ENCODE results near the gene C2orf49.
A peak's percentile ranks its signal among the peaks of the same experiment; 100 is the strongest.

The C2orf49 gene

DNA sequence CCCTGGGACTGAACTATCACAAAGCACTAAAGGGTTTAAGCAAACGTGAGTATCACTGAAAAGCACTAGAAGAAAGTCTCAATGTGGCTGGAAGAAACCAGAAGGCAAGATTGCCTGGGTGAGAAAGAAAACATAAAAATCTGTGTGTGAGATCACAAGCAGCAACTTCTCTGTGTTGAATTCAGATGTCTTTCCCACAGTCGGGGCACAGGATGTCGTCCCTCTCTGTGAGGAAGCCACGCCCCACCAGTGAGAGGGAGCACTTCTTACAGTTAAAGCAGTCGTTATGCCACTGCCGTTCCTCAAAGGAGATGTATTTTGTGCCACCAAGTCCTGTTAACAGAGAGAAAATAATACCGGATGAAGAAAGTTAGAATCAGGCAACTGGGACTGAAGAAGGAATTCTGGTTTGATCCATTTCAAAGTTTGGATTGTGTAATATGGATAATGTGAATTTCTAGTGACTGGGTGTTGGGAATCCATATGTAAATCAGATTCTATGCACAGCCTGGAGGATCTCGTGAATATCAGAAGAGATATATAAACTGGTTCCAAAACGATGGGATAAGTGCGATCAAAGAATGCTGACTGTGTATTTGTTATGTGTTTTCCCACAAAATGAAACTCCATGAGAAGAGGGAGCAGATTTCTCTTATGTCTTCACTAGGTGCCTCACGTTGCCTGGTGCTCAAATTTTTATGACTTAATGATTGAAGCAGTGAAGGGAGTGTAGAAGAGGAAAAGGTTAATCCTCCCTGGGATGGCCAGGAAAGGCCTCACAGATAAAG lies 24.0 kb downstream of the C2orf49 start:
- DNase-seq (ENCODE audit: low read depth in 2 of 2) = no peak

DNA sequence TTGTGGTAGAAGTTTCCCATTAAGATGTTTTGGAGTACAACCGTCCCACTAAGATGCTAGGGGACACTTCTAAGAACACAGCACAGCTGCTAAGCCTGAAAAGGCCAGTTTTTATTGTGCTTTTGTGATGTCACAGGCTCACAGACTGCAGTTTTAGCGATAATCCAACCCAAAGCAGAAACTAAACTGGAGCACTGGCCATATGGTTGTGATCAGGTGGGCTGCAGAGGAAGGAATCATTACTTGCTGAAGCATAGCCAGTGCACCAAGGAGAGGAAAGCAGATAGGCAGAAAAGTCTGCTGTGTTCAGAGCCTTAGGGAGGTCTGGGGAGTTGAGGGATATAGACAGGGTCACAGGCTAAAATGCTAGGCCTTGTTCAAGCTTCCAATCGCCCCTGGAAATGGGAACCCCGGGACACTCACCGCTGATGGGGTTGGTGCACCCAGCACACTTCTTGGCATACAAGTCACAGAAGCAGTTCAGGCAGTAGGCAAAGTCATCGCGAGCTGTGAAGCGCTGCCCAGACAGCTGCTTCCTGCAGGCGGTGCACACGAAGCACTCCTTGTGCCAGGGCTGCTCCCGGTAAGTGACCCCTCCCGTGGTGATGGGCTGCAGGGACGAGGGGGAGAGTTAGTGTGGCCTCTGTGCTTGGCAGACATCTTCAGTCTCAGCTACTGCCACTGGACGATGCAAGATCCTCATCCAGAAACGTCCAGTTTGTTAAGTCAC lies 25.7 kb downstream of the C2orf49 start:
- no peak for DNase-seq (ENCODE audit: low read depth in 2 of 2)

DNA sequence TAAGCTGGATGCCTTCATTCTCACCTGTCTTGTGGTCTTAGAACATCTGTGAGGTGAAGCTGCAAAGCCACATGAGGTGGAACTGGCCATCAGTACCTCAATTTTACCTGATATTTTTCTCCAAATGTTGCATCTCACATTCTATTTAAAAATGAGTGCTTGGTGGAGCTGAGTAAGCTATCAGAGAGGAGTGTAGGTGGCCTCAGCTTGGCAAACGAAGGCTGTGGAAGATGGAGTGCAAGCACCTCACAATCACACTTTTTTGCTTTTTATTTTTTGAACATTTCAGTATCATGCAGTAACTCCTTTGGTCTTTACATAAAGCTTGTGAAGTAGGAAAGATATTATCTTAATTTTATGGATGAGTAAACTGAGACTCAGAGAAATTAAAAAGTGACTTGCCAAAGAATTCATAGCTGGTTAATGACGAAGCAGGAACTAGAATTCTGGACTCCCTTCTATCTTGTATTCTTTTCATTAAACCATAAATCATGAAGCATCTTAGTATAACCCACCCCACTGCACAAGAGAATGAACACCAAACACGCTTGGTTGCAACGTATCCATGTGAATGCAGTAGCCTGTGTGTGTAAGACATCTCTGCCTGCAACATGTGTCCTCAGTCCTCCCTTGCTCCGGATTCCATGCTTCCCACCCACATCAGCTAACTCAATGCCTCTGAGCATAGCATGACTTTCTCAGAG lies 27.2 kb downstream of the C2orf49 start:
- no peak for DNase-seq (ENCODE audit: low read depth in 2 of 2)

DNA sequence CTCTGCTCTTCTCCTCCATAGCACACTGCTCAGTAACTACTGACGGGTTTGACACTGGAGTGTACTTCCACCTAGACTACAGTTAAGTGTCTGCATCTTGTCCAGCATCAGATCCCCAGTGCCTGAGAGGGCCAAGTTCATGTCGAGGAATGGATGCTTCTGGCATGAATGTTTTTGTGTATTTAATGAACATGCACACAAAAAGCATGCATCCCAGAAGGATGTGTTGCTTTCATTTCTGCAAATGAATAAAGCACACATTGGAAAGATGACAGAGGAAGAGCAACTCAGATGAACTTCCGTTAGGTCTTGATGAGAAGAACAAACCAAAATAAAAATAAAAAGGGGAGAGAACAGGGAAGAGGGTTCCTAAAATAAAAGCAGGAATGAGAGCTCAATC lies 27.9 kb downstream of the C2orf49 start:
- no peak for DNase-seq (ENCODE audit: low read depth in 2 of 2)

DNA sequence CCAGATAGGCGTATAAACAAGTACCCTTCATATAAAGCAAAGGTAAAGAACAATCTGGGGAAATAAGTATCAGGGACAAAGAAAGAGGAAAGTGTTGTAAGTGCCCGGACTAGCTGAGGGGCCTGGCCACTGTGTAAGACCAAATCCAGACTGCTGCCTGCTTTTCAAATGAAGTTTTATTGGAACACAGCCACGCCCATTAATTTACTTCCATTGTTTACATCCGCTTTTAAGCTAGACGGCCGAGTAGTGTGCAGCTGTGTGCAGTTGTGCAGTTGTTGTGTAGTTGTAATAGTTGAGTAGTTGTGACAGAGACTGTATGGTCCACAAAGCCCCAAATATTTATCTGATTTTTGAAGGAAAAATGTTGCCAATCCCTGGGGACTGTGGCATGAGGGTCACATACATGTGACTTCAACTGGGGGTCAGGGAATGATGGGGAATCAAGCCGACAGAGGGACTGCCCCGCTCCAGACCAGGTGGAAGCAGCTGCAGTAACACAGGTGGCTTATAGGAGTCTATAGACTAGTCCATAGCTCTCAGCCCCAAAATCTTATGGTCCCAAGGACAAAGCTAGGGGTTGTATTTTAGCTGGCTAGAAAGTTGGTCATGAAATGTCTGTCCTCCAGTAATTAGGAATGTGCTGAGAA lies 31.5 kb downstream of the C2orf49 start:
- no peak for DNase-seq (ENCODE audit: low read depth in 2 of 2)

DNA sequence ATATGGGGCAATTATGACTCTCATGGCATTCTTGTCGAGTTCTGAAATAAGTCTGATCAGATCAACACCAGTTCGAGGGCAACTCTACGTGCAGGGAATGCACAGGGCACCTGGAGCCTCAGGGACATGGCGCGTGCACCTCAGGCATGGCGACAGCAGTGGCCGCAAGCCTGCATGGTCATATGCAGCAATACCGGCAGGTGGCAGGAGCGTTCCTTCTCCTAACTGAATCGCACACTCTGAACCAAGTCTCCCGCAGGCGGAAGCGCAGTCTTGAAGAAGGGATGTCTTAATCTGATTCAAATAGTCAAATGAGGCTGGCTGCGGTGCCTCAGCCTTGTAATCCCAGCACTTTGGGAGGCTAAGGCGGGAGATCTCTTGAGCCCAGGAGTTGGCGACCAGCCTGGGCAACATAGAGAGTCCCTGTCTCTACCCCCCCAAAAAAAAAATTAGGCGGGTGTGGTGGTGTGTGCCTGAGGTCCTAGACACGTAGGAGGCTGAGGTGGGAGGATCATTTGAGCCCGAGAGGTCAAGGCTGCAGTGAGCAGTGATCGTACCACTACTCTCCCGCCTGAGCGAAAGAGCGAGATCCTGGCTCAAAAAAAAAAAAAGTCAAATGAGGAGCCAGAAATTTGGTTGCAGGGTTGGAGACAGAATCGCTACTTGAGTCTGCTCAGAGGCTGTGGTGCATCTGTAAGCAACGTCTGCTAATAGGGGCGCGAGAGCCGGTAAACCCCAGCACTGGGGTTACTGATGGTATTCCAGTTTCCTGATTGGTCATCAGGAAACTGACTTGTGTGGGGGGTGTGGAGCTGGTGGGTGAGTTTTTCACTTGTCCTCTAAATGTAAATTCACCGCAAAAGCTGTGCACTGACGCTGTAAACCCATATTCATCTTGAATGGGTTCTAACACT lies 32.7 kb downstream of the C2orf49 start:
- DNase-seq (ENCODE audit: low read depth in 2 of 2) = peak; percentile 77 to 89

DNA sequence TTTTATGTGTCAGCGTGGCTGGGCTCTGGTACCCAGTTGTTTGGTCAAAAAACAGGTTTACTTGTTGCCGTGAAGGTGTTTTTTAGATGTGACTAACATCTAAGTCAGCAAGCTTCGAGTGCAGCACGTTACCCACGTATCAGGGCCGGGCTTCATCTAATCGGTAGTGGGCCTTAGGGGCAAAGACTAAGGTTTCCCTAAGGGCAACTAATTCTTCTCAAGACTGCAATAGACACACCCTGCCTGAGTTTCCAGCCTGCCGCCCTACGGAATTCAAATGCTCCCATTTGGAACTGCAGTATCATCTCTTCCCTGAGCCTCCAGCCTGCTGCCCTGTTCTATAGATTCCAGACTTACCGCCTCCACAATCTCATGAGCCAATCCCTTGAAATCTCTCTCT lies 33.8 kb downstream of the C2orf49 start:
- no peak for DNase-seq (ENCODE audit: low read depth in 2 of 2)

DNA sequence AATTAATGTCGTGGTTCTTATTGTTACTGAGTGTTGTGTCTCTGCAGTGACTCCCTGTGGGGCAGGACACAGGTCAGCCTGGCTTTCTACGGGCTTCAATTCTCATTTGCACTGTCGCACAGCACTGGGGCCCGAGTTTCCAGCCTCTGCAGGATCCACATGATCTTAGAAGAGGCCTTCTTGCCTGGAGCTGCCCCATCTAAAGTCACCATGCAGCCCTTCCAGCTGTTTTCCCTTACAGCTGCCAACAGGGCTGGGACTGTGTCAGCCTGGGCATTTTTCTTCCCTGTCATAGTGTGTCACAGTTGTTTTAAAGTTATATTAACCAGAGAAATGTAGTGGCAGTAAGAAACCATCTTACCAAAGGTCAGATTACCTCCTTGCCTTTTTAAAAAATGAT lies 34.5 kb downstream of the C2orf49 start:
- DNase-seq (ENCODE audit: low read depth in 2 of 2) = no peak

DNA sequence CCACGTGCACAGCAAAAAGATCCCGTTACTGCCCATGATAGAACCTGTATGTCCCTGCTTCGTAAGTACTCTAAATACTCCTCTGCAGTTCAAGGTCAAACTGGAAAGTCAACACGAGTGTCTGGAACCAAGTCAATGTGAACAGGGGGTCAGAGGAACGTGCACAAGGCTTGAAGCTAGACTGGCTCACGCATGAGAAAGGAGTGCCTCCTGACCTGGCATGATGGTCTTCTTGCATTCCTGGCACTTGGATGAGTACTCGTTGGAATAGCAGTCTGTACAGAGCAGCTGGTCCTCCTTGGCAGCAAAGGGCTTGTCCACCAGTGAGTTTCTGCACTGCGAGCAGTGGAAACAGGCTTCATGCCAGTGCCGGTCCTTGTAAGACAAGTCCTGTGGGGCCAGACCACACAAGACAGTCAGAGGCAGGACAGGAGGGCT lies 36.0 kb downstream of the C2orf49 start:
- DNase-seq (ENCODE audit: low read depth in 2 of 2) = no peak

DNA sequence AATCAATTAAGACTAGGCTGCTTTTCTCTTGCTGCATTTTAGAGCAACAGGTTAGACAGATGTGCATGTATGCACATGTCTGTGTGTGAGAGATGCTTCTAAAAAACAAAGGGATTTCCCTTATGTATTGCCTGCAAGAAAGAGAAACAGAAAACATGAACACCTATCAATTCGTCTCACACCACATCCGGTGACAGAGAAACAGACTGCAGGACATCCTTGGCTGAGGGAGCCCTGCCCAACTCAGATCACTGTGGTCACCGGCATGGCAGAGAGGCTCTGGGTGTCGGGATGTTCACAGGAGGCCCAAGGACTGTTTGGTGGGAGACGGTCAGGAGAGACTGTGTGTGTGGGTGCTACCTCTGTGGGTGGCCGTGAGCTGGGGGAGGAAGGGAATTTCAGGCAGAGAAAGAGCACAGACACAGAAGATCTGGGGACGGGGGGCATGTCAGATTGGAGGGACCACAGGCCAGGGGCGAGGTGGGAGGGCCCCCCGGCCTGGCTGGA lies 36.6 kb downstream of the C2orf49 start:
- no peak for DNase-seq (ENCODE audit: low read depth in 2 of 2)

DNA sequence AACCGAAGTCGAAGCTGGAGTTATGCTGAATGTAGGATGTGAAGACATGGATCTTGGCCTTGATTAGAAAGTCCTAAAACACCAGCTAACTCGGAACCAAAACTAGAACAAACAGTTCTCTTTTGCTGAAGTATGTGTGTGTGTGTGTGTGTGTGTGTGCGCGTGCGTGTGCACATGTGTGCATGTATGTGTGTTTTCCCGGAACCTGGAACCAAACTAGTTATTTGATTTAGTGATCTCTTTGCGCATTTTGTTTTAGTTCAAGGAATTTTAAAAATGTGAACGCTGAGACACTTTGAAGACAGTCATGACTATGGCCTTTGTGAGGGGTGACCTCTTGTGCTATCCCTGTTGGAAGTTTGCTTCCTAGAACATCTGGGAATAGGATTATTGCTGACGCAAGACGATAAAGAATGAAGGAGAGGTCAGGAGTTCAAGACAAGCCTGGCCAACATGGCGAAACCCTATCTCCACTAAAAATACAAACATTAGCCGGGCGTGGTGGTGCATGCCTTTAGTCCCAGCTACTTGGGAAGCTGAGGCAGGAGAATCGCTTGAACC lies 37.7 kb downstream of the C2orf49 start:
- no peak for DNase-seq (ENCODE audit: low read depth in 2 of 2)

DNA sequence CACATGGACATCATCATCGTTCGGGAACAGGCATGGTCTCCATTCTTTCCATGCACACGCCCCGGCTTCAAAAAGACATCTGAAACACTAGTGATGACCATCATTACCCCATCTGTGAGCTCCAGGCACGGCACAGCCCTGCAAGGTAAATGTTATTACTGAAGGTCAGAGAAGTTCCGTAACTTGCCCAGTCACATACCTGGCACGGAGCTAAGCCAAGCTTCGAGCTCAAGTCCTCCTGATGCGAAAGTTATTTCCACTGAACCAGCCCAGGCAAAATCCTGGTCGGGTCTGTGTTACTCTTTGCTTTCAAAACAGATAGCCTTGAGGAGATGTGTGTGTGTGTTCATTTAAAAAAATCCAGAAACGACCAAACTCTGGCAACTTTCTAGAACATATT lies 38.7 kb downstream of the C2orf49 start:
- no peak for DNase-seq (ENCODE audit: low read depth in 2 of 2)

DNA sequence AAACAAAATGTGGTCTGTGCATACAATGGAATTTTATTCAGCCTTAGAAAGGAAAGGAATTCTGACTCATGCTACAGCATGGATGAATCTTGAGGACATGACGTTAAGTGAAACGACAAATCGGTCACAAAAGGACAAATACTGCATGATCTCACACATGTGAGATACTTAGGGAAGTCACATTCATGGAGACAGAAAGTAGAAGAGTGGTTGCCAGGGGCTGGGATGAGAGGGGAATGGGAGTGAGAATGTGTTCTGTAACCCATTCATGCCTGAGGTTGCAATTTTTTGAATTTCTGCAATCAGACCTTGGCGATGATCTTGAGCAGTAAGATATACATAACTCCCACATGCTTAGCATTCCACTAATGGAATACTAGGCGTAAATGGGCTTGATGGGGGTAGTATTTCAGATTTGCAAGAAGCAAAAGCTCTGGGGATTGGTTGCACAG lies 39.5 kb downstream of the C2orf49 start:
- DNase-seq (ENCODE audit: low read depth in 2 of 2) = no peak

DNA sequence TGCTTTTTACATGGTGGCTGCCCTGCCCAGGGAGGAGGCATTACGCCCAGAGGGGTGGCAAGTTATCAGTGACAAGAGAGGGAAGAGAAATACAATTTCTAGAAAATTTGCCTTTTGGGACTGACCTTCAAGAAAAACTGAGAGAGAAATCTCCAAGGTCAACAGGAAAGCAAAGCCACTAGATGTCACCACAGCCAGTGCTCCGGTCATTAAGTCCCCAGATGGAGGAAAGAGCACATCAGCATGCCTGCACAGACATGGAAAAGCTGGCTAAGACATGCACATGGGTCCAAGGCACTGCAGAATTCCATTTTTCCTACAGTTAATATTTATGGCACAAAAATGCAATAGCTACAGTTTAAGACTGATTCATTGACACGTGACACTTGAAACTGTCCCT lies 40.5 kb downstream of the C2orf49 start:
- no peak for DNase-seq (ENCODE audit: low read depth in 2 of 2)

DNA sequence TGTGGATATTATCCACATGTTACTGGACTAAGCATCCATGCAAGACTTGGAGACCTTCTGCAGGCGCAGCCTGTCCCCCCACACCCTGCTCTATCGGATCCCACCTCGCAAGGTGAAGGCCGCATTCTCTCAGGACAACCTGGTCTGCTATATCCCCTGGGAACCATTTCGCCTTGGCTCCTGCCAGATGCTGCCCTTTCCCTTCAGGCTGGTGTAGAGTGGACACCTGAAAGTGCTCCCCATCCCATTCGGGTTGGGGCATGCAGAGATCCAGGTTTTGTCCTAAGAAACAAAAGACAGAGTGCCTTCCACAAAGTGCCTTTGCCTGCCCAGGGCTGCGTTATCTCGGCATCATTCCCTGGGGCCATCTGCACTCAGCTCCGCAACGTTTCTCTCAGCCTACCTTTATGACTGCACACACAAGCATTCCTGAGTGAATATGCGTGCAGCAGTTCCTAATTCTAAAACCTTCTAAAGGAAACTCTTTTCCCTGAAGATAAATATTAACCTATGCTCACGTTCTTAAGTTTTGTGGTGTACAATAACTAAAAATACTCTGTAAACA lies 41.0 kb downstream of the C2orf49 start:
- no peak for DNase-seq (ENCODE audit: low read depth in 2 of 2)

DNA sequence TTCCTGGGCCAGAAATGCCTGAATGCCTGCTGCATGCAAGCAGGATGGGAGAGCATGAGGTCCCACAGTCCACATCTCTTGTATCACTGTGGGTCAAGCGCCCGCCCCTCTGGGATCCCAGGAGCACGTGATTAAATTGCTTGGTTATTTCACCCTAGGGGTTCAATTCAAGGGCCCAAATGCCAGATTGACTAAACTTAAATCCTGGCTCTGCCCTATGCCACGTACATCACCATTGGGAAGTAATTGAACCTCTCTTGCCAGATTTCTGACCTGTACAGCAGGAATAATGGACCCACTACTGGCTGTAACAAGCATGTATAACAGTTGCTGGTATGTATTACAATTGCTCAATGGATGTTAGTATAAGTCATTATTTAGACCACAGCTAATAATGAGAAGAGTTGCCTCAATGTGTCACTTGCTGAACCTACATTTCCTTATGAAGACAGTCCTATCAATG lies 41.6 kb downstream of the C2orf49 start:
- DNase-seq (ENCODE audit: low read depth in 2 of 2) = no peak

DNA sequence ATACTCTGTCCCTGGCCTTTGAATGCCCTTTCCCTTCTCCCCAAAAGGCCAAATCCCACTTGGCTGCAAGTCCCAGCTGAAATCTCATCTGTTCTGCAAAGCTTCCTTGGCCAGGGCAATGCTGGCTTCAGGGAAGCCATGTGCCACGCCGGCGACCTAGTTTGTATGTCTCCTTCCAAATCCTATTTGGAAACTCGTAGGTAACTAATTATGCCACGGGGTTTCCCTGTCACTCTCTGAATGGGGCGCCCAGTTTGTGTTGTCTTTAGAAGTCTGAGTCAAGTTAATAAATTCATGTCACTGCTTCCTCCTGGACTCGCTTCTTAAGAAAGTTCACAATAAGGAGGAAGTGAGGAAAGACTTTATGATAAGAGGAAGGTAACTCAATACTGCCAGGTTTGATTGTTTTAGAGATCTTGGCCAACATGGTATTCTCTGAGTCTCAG lies 42.4 kb downstream of the C2orf49 start:
- DNase-seq (ENCODE audit: low read depth in 2 of 2) = no peak

DNA sequence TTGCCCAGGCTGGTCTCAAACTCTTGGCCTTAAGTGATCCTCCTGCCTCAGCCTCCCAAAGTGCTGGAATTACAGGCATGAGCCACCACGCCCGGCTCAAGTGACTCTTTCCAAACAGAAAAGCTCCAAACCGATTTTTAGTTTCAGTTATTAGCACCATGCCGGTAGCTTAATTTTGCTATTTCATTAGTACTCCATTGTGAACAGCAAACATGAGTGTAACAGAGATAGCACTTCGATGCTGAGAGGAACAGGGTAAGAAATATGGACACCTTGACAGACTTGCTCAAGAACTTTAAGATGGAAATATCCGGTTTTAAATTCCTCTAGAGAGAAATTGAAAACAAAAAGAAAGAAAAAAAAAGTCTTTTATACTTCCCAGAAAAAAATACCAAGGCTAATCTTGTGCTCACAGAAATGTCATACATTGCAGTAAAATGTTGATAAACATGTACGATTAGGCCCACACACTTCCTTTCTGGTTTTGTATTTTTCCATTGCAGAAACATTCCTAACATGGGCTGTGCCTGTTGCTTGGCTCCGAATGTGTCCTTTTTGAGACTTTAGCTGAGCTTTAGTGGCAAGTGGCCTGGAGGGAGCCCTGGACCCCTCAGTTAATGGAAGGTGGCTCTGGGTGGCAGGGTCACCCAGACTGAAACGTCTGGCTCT lies 43.2 kb downstream of the C2orf49 start:
- DNase-seq (ENCODE audit: low read depth in 2 of 2) = no peak

DNA sequence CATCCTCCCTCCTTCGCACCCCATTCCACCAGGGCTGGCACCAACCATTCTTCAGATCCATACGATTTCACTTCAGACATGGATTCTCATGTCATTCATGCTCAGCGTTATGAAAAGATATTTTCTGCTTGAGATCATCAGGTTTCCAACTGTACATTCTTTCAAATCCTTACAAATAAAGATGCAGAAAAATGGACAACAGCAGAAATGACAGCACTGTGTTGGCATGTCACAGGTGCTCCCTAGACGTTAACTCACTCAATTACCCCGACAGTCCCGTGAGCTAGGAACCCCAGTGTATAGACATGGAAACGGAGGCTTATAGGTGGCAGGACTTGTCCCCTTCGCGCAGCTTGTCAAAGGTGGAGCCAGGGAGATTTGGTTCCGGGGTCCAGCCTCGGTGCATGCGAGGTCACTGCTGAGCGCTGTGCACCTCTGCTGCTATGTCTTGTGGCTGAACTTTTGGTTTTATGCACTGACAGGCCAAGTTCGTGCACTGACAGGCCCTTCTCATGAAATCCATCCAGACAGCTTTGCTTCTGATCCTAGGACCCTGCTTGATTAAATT lies 43.8 kb downstream of the C2orf49 start:
- no peak for DNase-seq (ENCODE audit: low read depth in 2 of 2)

All from activated CD4-positive, alpha-beta T cell treated with anti-CD3 and anti-CD28 coated beads for 24 hours (primary cell).